TTC549 (cell line): ENCODE data around the gene INS.

Source experiments
- FAIRE-seq: peaks from 2 replicates; lab custom pipeline; 2012; peaks lifted over from hg19 to GRCh38; lab: Jason Lieb, UNC

Gene INS

GRCh38 chr11:2113776-2114175 lies 47.2 kb downstream of the INS start:
- FAIRE-seq, result no peak

DNA sequence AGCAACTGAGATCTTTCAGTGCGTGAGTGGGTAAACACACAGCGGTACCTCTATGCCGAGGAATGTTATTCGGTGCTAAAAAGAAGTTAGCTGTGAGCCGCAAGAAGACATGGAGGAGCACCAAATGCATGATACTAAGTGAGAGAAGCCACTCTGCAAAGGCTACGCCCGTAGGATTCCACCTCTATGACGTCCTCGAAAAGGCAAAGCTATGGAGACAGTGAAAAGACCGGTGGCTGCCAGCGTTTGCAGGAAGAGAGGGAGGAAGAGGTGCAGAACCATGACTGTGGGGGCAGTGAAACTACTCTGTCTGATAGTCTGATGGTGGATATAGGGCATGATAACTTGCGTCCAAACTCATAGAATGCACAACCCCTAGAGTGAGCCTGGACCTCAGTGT lies 50.5 kb downstream of the INS start:
- FAIRE-seq, result no peak
